ENCODE data around the gene CELSR1. TPM values are rescaled to one million over a fixed set of nuclear protein-coding genes. Genes with fewer than 3 reads are reported as not detected.

Gene CELSR1
- polyA plus RNA-seq, 3 donors = 25.6 to 29.4 (median 29.4) TPM

DNA sequence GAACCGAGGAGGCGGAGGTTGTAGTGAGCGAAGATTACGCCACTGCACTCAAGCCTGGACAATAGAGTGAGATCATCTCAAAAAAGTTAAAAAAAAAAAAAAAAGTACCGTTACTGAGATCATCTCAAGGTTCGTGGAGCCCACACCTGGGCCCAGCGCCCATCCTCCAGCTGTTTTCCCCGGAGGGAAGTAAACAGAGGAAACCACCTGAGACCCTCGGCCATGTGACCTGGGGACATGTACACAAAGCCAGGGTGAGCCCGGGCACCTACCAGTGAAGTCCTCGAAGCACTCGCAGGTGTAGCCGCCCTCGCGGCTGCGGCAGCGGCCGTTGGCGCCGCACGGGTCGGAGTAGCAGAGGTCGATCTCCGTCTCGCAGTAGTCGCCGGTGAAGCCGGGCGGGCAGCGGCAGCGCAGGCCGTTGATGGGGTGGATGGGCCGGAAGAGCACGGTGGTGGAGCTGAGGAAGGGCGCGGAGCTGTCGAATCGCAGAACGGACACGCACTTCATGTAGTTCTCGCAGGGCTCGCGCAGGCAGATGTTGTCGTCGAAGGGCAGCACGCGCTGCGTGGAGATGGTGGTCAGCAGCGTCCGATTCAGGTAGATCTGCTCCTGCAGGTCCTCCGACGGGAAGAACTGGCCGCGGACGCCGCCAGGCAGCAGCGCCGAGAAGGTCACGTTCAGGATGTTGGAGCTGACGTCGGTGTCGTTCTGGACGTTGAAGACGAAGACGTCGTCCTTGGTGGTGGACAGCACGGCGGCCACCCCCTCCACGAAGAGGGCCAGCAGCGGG, 73.8 kb downstream of the CELSR1 start:
- no peak for DNase-seq

GRCh38 chr22:46462726-46463371, 74.6 kb downstream of the CELSR1 start:
- no peak for DNase-seq

- DNase-seq = no peak
Measured at GRCh38 chr22:46461566-46462180, 75.7 kb downstream of the CELSR1 start.

DNA sequence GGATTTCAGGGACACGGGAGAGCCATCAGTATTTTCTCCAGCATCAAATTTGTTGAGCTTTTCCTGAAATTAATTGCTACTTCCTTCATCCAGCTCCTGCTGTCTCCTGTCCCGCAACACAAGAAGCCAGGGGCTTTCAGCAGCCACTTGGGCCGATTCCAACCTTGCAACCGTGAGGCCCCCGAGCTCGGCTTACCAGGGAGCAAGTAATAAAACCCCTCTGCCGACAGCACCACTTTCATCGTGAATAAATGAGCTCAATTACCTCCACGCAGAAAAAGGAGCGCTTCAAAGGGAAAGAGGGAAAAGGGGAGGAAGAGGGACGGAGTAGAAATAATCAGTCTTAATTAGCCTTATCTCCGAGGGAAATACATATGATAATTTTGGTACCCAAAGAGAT, 76.6 kb downstream of the CELSR1 start:
- peak; percentile 42 for DNase-seq

GRCh38 chr22:46459347-46460065, 77.9 kb downstream of the CELSR1 start:
- DNase-seq = no peak

DNA sequence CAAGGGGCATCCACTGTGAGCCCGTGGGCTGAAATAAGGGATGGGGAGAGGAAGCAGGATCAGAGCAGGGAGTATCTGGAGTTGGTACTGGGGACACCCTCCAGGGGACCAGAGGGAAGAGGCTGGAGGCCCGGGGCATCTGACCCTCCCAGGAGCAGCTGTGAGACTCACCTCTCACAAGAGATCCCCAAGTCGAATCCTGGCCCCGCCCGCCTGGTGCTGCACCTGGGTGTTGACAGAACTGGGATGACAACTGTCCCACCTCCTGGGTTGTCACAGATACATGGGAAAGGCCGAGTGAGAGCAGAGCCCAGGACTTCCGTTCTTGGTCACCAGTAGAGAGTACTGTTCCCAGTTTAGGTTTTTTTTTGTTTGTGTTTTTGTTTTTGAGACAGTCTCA, 78.9 kb downstream of the CELSR1 start:
- no peak for DNase-seq

GRCh38 chr22:46457502-46458488, 79.6 kb downstream of the CELSR1 start:
- DNase-seq = peak; percentile 35

DNA sequence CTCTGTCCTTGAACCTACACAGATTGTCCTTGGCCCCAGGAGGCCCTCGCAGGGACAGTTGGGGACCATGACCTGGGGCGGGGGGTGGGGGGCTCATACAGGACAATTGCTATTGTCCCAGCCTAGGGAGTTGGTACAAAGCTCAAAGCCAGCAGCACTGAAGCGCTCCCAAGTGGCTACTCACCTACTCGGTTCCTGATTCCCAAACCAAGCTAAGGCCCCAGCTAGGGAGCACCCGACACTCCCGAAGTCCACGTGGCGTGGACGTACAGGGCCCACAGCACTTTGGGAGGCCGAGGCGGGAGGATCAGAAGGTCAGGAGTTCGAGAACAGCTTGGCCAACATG, 80.6 kb downstream of the CELSR1 start:
- DNase-seq = no peak

DNA sequence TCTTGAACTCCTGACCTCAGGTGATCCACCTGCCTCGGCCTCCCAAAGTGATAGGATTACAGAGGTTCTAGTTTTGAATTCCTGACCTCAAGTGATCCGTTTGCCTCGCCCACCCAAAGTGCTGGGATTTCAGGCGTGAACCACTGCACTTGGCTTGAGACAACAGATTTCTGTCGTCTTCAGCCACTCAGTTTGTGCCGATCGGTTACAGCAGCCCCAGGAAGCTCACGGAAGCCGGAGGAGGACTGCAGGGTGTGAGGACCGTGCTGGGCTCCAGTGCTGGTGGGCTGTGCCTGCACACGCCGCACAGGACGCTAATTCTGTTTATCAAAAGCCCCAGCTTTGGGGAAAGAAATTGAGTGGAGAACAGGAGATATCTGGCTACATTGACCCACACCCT, 82.0 kb downstream of the CELSR1 start:
- no peak for DNase-seq

GRCh38 chr22:46454504-46455269, 82.7 kb downstream of the CELSR1 start:
- DNase-seq = no peak

DNA sequence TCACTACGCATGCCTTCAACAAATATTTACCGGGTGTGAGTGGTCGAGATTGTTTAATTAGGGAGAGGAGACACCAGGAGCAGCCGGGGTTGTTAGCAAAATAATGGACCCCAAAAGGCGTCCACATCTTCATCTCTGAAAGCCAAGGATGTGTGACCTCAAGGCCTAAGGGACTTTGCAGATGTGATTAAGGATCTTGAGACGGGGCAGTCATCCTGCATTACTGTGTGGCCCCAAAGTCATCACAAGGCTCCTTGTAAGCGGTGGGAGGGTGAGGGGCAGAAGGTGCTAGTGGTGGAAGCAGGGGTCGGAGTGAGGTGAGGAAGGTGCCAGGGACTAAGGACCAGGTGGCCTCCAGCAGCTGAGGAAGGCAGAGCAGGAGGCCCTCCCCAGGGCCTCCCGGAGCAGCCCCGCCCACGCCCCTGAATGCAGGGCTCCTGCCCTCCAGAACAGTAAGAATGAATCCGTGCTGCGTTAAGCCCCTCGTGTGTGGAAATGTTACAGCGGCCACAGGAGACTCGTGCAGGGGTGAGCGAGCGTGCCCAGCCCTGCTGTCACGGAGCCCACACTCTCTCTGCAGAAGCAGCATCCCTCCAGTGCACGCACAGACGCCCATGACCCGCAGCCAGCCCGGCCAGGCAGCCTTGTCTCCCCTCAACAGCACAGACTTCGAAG, 83.5 kb downstream of the CELSR1 start:
- DNase-seq = no peak

GRCh38 chr22:46453006-46453828, 84.2 kb downstream of the CELSR1 start:
- no peak for DNase-seq

DNA sequence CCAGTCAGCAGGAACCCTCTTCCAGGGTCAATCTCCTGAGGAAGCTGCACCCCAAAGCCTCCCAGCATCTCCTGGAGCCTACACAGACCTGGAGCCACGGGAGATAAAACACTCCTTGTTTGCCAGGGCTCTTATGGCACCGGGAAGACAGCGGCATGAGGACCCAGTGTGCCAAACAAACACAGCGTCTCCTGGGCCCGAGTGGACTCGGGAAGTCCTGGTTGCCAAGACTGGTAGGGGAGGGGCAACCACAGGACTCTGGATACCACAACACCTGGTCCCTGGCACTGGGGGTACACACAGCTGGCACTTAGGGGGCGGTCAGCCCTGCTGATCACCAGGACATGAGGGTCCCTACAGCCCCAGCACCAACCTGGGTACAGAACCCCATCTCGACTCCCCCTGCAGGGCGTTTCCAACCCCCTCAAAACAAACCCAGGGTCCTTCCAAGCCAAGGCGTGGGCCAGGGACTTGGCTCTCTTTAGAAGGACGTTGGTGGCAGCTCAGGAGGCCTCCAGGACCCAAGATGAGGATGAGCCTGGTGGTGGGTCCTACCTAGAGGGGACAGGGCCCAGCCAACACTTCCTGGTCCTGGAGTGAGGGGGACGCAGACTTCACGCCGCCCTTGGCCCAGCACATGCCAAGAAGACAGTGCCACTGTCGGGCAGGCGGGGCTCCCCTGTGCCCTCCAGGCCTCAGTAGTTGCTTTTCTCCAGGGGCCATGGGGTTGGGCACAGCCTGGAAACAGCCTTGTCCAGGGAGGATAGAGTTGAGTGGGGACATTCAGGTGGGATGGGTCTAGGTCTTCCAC, 85.0 kb downstream of the CELSR1 start:
- DNase-seq = no peak

GRCh38 chr22:46451741-46452140, 85.7 kb downstream of the CELSR1 start:
- no peak for DNase-seq

DNA sequence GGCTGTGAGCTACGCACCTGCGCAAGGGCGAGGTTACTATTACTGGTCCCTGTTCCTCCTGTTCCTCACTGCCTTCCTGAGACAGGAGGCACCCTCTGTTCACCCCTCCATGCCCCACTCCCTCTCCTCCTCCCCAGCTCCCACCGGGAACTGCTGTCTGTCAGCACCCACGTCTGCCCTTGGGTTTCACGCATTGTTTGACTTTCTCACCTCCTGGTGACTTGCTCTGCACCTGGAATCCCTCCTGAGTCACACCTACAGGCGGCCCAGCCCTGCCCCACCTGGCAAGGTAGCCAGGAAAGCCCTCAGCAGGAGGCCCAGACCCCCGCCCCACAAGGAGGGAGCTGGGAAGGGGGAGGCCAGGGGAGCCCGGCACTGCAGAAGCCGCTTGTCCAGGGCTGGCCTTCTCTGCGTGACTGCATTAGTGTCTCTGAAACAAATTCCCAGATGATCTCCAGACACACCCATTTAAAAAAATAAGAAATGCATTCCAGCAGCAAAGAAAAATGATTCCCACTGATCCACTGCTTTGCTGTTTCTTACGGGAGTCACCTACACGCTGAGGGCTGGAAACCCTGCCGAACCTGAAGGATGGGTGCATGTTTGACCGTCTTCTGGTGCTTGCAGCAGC, 86.4 kb downstream of the CELSR1 start:
- DNase-seq = no peak

DNA sequence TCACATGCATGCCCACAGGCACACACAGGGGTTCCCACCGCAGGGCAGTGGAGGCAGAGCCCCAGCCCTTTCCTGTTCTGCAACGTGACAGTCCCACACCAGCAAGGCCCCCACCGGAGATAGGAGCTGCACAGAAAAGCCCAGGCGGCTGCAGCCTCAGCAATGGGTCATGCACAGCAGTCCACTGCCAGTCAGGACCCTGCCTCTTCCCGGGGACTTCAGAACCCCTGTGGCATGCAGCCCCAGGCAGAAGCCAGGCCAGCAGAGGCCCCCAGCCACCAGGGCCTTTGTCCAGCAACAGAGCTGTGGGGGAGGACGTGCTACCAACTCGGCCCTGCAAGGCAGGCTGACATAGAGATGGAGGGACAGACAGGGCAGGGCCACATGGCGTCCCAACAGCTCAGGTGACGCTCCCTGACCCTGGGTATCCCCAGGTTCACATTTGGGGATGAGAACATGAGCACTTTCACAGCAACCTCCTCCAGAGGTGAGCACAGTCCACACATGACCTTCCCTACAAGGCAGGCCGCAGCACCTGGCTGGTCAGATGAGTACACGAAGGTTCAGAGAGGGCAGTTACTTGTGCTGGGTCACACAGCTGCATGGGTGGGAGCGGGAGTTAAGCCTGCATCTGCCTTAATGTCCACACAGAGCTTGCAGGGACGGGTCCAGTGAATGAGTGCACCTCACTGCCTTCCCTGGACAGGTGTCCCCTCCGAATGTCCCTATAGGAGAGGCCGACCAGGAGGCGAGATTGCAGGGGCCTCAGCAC, 87.3 kb downstream of the CELSR1 start:
- no peak for DNase-seq
